Gastrocnemius medialis (tissue), 4 donors: ENCODE results near the gene PRMT7. TPM values are rescaled to one million over a fixed set of nuclear protein-coding genes. Genes with fewer than 3 reads are reported as not detected.

ENCODE experiments used
- ATAC-seq, 2 donors: fragments of 150-250 bp; one replicate each; pipeline ENCODE4 v1.9.1; 2016
- DNase-seq, 2 donors: peaks; one replicate each; pipeline ENCODE4 v3.0.0-alpha.2; 2019
- H3K27ac ChIP-seq, 4 donors: fragments of 200-600 bp; sonication (generic); 1 replicate in 1 of 4; 2 replicates in 3 of 4; pipeline ENCODE4 v1.5.1; 2016 to 2018; ENCODE audit warnings: mild to moderate bottlenecking in 2 of 4, moderate library complexity in 1 of 4
- H3K27me3 ChIP-seq, 3 donors: fragments of 200-600 bp; sonication (generic) in 2 of 3; 1 replicate in 1 of 3; 2 replicates in 2 of 3; pipeline versions ENCODE4 v1.5.1 to v1.6.0; 2016 to 2019; ENCODE audit warnings: mild to moderate bottlenecking in 1 of 3, moderate library complexity in 1 of 3
- H3K36me3 ChIP-seq, 2 donors: fragments of 200-600 bp; sonication (generic) in 1 of 2; one replicate each; pipeline ENCODE4 v1.5.1; 2017 to 2018
- H3K4me1 ChIP-seq, 2 donors: fragments of 200-600 bp; sonication (generic) in 1 of 2; one replicate each; pipeline ENCODE4 v1.5.1; 2016 to 2017; ENCODE audit warnings: mild to moderate bottlenecking in 2 of 2
- H3K4me3 ChIP-seq, 4 donors: fragments of 200-600 bp; sonication (generic) in 3 of 4; 1 replicate in 1 of 4; 2 replicates in 3 of 4; pipeline ENCODE4 v1.5.1; 2016 to 2019; ENCODE audit warnings: mild to moderate bottlenecking in 2 of 4
- H3K9me3 ChIP-seq, 3 donors: fragments of 200-600 bp; sonication (generic) in 2 of 3; 1 replicate in 1 of 3; 2 replicates in 2 of 3; pipeline ENCODE4 v1.5.1; 2016 to 2019
- CTCF ChIP-seq, 5 experiments: fragments of 450-650 bp in 3 of 5; fragments of 200-600 bp in 2 of 5; sonication (generic) in 2 of 5; IDR thresholded peaks in 4 of 5; conservative IDR thresholded peaks in 1 of 5; 1 replicate in 4 of 5; 2 replicates in 1 of 5; pipeline ENCODE4 v1.5.1; 2016 to 2019; ENCODE audit warnings: antibody characterized with exemption in 5 of 5, mild to moderate bottlenecking in 3 of 5, moderate library complexity in 3 of 5
- POLR2A ChIP-seq, 2 donors: fragments of 450-650 bp; IDR thresholded peaks; one replicate each; pipeline ENCODE4 v1.6.1; 2017; ENCODE audit warnings: antibody characterized with exemption in 2 of 2, mild to moderate bottlenecking in 2 of 2, moderate library complexity in 2 of 2
- in situ Hi-C, 4 donors: fragments of 200-750 bp; cut with MboI; loops; one replicate each; pipeline versions ENCODE4 v1.15.0 to v1.8.0; 2017; ENCODE audit warnings: low sequenced_read_pairs in 4 of 4
- intact Hi-C: fragments of 100-400 bp; cut with DNase I; formaldehyde crosslinking; loops from one replicate; pipeline ENCODE4 v1.15.1; 2023; ENCODE audit warnings: low total_unique reads
- total RNA-seq, 4 donors: library from RNA; depleted of rRNA; stranded (reverse); fragments of >200 nt; gene quantifications; one replicate each; pipeline versions ENCODE4 v1.1.0 to v1.2.3, GENCODE V29; 2016

PRMT7 gene
- total RNA-seq, 4 donors from 2014 or later, result 22.2 to 41.0 (median 32.8) TPM

- in situ Hi-C loops, result no loop called here
- Histone ChIP-seq H3K27me3 (no peaks in the 10 kb centered on the region), H3K4me3 (no peak overlapping the region), H3K4me1 (peaks cover 0 to 7% of the 10 kb centered on the region in 2 donors), H3K36me3 (no peaks in the 10 kb centered on the region), H3K9me3 (no peaks in the 10 kb centered on the region), H3K27ac (no peak overlapping the region)
- ATAC-seq, result no peak
- no peak for DNase-seq
- intact Hi-C loops, result no loop called here
- TF ChIP-seq POLR2A (IDR thresholded peaks at IDR 0.05) (no peak), CTCF (IDR thresholded peaks at IDR 0.05 in 4 of 5, conservative IDR thresholded peaks at IDR 0.05 in 1 of 5) (no peak)
Observed at GRCh38 chr16:68372806-68373205, 62.0 kb downstream of the PRMT7 start.

- Histone ChIP-seq H3K9me3 (no peaks in the 10 kb centered on the region), H3K36me3 (no peaks in the 10 kb centered on the region), H3K4me1 (peaks cover 0 to 7% of the 10 kb centered on the region in 2 donors), H3K4me3 (no peak overlapping the region), H3K27me3 (no peaks in the 10 kb centered on the region), H3K27ac (no peak overlapping the region)
- ATAC-seq (no peak), DNase-seq (no peak)
- intact Hi-C loops, result no loop called here
- in situ Hi-C loops, result no loop called here
- no peak for TF ChIP-seq POLR2A (IDR thresholded peaks at IDR 0.05)
- TF ChIP-seq CTCF (IDR thresholded peaks at IDR 0.05 in 4 of 5, conservative IDR thresholded peaks at IDR 0.05 in 1 of 5), result no peak
Observed at GRCh38 chr16:68373528-68374245, 62.9 kb downstream of the PRMT7 start.

- no peak for ATAC-seq
- intact Hi-C loops, result no loop called here
- in situ Hi-C loops, result no loop called here
Observed at GRCh38 chr16:68374246-68374805, 63.5 kb downstream of the PRMT7 start.

GRCh38 chr16:68374961-68375660, 64.3 kb downstream of the PRMT7 start:
- H3K36me3 ChIP-seq, result no peaks in the 10 kb centered on the region
- DNase-seq (no peak), ATAC-seq (no peak)
- H3K9me3 ChIP-seq, result no peaks in the 10 kb centered on the region
- no peaks in the 10 kb centered on the region for H3K4me1 ChIP-seq
- no peaks in the 10 kb centered on the region for H3K27me3 ChIP-seq
- intact Hi-C loops (no loop called here), in situ Hi-C loops (loop anchor here in 1 of 4 donors (25.0 kb wide), 1 partner anchor 137 kb away; no protein-coding TSS in a partner anchor)
- no peak overlapping the region for H3K4me3 ChIP-seq
- no peak for TF ChIP-seq POLR2A (IDR thresholded peaks at IDR 0.05)
- TF ChIP-seq CTCF (IDR thresholded peaks at IDR 0.05 in 4 of 5, conservative IDR thresholded peaks at IDR 0.05 in 1 of 5), result no peak
- H3K27ac ChIP-seq, result no peak overlapping the region

More at GRCh38 chr16:68374246-68374805, 63.5 kb downstream of the PRMT7 start:
- Histone ChIP-seq H3K4me3 (no peak overlapping the region), H3K27ac (no peak overlapping the region), H3K36me3 (no peaks in the 10 kb centered on the region), H3K4me1 (peaks cover 0 to 2% of the 10 kb centered on the region in 2 donors), H3K9me3 (no peaks in the 10 kb centered on the region), H3K27me3 (no peaks in the 10 kb centered on the region)
- DNase-seq, result no peak
- no peak for TF ChIP-seq POLR2A (IDR thresholded peaks at IDR 0.05)
- no peak for TF ChIP-seq CTCF (IDR thresholded peaks at IDR 0.05 in 4 of 5, conservative IDR thresholded peaks at IDR 0.05 in 1 of 5)
